Karpas-422 (cell line): Measurements from ENCODE around the gene EDA. TPM values are rescaled to one million over a fixed set of nuclear protein-coding genes. Genes with fewer than 3 reads are reported as not detected.

Source experiments
- DNase-seq: peaks from one replicate; pipeline ENCODE4 v3.0.0-alpha.2; 2015
- H2AFZ ChIP-seq: fragments of 200-600 bp; sonication (generic); 2 replicates; pipeline ENCODE4 v1.6.1; 2014; ENCODE audit warnings: antibody characterized with exemption, low read length, mixed read lengths
- H3K27ac ChIP-seq: fragments of 200-600 bp; sonication (generic); 2 replicates; pipeline ENCODE4 v1.5.1; 2014; ENCODE audit warnings: mild to moderate bottlenecking, low read length, moderate library complexity
- H3K27me3 ChIP-seq: fragments of 200-600 bp; sonication (generic); 2 replicates; pipeline ENCODE4 v1.6.1; 2014; ENCODE audit warnings: low read length, mixed read lengths
- H3K36me3 ChIP-seq: fragments of 200-600 bp; sonication (generic); 2 replicates; pipeline ENCODE4 v1.6.1; 2014; ENCODE audit warnings: low read length, mixed read lengths; ENCODE audit not compliant: insufficient read depth
- H3K4me1 ChIP-seq: fragments of 200-600 bp; sonication (generic); 2 replicates; pipeline ENCODE4 v1.6.1; 2014; ENCODE audit warnings: mild to moderate bottlenecking, low read length, mixed read lengths
- H3K4me2 ChIP-seq: fragments of 200-600 bp; sonication (generic); 2 replicates; pipeline ENCODE4 v1.6.1; 2014; ENCODE audit warnings: low read length, low read depth, mild to moderate bottlenecking; ENCODE audit not compliant: poor library complexity, severe bottlenecking
- H3K4me3 ChIP-seq: fragments of 200-600 bp; sonication (generic); 2 replicates; pipeline ENCODE4 v1.5.1; 2014; ENCODE audit warnings: mild to moderate bottlenecking, antibody characterized with exemption, low read length, mixed read lengths
- H3K79me2 ChIP-seq: fragments of 200-600 bp; sonication (generic); 2 replicates; pipeline ENCODE4 v1.6.1; 2014; ENCODE audit warnings: mild to moderate bottlenecking, low read length, mixed read lengths
- H3K9ac ChIP-seq: fragments of 200-600 bp; sonication (generic); 2 replicates; pipeline ENCODE4 v1.6.0; 2014; ENCODE audit warnings: low read length
- H3K9me2 ChIP-seq: fragments of 200-600 bp; sonication (generic), shearing (Covaris generic); replicated peaks from 2 replicates; pipeline ENCODE4 v1.6.0; 2014; ENCODE audit warnings: mild to moderate bottlenecking, low read length, moderate library complexity; ENCODE audit not compliant: insufficient read depth
- H3K9me3 ChIP-seq: fragments of 300-700, 200-600 bp; sonication (generic); 2 replicates; pipeline ENCODE4 v1.6.1; 2014; ENCODE audit warnings: low read length, mixed read lengths
- H4K20me1 ChIP-seq: fragments of 200-600 bp; sonication (generic); 2 replicates; pipeline ENCODE4 v1.6.1; 2014; ENCODE audit warnings: mild to moderate bottlenecking, antibody characterized with exemption, low read length, low read depth; ENCODE audit not compliant: insufficient read depth
- total RNA-seq: library from RNA; depleted of rRNA; stranded (reverse); fragments of >200 nt; shearing (Covaris generic); gene quantifications from 2 replicates; pipeline ENCODE4 v1.2.3, GENCODE V29; 2014; ENCODE audit warnings: low replicate concordance

The EDA gene
- total RNA-seq, 1 experiment from 2014 or later = not detected

DNA sequence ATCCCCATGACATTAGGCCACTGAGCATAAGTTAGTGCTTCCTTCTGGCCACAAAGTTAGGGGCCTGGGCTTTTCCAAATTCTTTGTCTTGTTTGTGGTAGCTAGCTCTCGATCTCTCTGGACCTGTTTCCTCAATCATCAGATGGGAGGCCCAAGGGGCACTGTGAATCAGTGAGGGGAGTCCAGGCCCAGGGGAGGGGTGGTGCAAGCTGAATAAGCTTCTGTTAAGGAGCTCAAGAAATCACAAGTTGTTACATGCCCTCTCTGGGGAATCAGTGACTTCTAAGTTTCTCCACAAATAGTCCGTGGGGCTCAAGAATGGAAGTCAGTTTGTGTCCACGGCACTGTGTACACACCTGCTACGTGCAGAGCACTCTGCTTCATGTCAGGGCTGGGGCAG, 418.7 kb downstream of the EDA start:
- no peaks in the 10 kb centered on the region for H3K9me2 ChIP-seq
- no peak overlapping the region for H3K27ac ChIP-seq
- H3K79me2 ChIP-seq = no peaks in the 10 kb centered on the region
- no peak overlapping the region for H3K4me3 ChIP-seq
- H3K36me3 ChIP-seq = no peaks in the 10 kb centered on the region
- H3K9me3 ChIP-seq = no peaks in the 10 kb centered on the region
- no peak overlapping the region for H3K9ac ChIP-seq
- no peak overlapping the region for H3K4me2 ChIP-seq
- H4K20me1 ChIP-seq = no peaks in the 10 kb centered on the region
- no peak overlapping the region for H2AFZ ChIP-seq
- no peaks in the 10 kb centered on the region for H3K4me1 ChIP-seq
- H3K27me3 ChIP-seq = no peaks in the 10 kb centered on the region
- no peak for DNase-seq

DNA sequence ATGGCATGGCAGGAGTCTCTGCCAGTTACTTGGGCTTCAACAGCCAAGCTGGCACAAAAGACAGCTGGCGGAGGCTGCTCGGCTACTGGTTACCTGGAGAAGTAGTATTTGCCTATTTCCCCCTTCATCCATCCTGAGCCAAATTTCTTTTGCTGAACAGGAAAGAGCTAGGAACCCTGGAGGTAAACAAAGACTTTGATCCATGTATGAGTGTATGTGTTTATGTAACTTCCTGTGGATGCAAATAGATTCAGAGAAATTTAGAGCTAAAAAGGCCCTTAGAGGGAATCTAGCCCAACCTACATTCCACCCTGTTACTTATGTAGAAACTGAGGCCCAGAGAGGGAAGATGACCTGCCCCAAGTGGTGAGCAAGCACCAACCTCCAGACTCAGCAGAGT, 422.6 kb downstream of the EDA start:
- DNase-seq = no peak
- Histone ChIP-seq H3K9me3 (no peaks in the 10 kb centered on the region), H3K27ac (no peak overlapping the region), H3K4me2 (no peak overlapping the region), H3K79me2 (no peaks in the 10 kb centered on the region), H3K9me2 (no peaks in the 10 kb centered on the region), H3K4me3 (no peak overlapping the region), H3K27me3 (no peaks in the 10 kb centered on the region), H3K4me1 (no peaks in the 10 kb centered on the region), H2AFZ (no peak overlapping the region), H3K36me3 (no peaks in the 10 kb centered on the region), H4K20me1 (no peaks in the 10 kb centered on the region), H3K9ac (no peak overlapping the region)

DNA sequence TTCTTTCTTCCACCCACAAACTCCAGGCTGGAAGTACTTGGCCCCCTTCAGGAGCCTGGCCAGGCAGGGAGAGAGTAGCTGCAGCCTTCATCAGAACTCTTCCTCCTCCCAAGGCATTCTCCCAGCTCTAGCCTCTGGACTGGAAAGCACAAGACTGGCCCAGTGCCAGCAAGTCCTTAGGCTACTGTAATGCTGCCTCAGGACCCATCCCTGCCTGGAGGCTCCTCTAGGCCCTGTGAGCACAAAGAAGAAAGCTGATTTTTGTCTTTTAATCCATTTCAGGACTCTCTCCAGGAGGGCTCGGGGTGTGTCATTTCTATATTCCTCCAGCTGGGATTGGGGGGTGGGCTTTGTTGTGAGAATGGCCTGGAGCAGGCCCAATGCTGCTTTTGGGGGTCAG, 423.0 kb downstream of the EDA start:
- Histone ChIP-seq H3K4me3 (no peak overlapping the region), H3K9me2 (no peaks in the 10 kb centered on the region), H3K27ac (no peak overlapping the region), H3K9me3 (no peaks in the 10 kb centered on the region), H3K9ac (no peak overlapping the region), H2AFZ (no peak overlapping the region), H3K79me2 (no peaks in the 10 kb centered on the region), H3K36me3 (no peaks in the 10 kb centered on the region), H3K27me3 (no peaks in the 10 kb centered on the region), H3K4me2 (no peak overlapping the region), H3K4me1 (no peaks in the 10 kb centered on the region), H4K20me1 (no peaks in the 10 kb centered on the region)
- no peak for DNase-seq

DNA sequence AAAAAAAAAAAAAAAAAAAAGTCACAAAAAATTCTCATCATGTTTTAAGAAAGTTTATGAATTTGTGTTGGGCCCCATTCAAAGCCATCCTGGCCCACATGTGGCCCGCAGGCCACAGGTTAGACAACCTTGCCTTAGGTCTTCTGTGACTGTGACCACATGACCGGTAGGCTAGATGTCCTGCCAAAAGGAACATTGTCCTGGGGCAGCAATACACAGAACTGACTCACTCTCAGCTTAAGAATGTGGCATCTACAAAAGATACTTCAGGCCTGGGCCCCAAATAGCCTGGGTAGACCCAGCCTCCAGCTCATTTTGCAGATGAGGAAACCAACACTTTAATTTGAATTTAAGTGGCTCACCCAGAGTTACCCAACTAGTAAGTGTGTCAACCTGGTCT, 423.8 kb downstream of the EDA start:
- Histone ChIP-seq H2AFZ (no peak overlapping the region), H4K20me1 (no peaks in the 10 kb centered on the region), H3K9me2 (no peaks in the 10 kb centered on the region), H3K4me3 (no peak overlapping the region), H3K27ac (no peak overlapping the region), H3K79me2 (no peaks in the 10 kb centered on the region), H3K4me2 (no peak overlapping the region), H3K4me1 (no peaks in the 10 kb centered on the region), H3K36me3 (no peaks in the 10 kb centered on the region), H3K9ac (no peak overlapping the region), H3K9me3 (no peaks in the 10 kb centered on the region), H3K27me3 (no peaks in the 10 kb centered on the region)
- DNase-seq = no peak

DNA sequence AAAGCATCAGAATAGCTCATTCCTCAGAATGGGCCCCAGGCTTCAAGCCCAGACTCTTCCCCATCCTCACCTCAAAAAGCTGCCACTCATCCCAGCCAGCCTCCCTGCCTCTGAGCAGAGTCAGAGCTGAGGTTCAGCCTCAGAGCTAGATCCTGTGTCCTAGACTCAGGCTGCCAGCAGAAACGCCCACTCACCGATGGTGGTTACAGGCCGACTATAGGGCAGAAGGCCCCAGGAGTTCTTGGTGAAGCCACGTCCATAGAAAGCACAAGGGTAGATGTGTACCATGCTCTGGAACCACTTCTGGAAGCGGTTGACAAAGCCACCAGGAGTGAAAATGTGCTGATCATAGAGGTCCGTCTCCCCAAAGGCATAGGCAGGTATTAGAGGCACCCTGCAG, 426.1 kb downstream of the EDA start:
- no peaks in the 10 kb centered on the region for H3K4me1 ChIP-seq
- no peaks in the 10 kb centered on the region for H3K27me3 ChIP-seq
- H3K4me3 ChIP-seq = no peak overlapping the region
- no peak overlapping the region for H2AFZ ChIP-seq
- no peaks in the 10 kb centered on the region for H4K20me1 ChIP-seq
- H3K9me3 ChIP-seq = no peaks in the 10 kb centered on the region
- H3K27ac ChIP-seq = no peak overlapping the region
- no peak overlapping the region for H3K4me2 ChIP-seq
- H3K9ac ChIP-seq = no peak overlapping the region
- no peaks in the 10 kb centered on the region for H3K79me2 ChIP-seq
- no peaks in the 10 kb centered on the region for H3K36me3 ChIP-seq
- no peak for DNase-seq
- H3K9me2 ChIP-seq = no peaks in the 10 kb centered on the region

DNA sequence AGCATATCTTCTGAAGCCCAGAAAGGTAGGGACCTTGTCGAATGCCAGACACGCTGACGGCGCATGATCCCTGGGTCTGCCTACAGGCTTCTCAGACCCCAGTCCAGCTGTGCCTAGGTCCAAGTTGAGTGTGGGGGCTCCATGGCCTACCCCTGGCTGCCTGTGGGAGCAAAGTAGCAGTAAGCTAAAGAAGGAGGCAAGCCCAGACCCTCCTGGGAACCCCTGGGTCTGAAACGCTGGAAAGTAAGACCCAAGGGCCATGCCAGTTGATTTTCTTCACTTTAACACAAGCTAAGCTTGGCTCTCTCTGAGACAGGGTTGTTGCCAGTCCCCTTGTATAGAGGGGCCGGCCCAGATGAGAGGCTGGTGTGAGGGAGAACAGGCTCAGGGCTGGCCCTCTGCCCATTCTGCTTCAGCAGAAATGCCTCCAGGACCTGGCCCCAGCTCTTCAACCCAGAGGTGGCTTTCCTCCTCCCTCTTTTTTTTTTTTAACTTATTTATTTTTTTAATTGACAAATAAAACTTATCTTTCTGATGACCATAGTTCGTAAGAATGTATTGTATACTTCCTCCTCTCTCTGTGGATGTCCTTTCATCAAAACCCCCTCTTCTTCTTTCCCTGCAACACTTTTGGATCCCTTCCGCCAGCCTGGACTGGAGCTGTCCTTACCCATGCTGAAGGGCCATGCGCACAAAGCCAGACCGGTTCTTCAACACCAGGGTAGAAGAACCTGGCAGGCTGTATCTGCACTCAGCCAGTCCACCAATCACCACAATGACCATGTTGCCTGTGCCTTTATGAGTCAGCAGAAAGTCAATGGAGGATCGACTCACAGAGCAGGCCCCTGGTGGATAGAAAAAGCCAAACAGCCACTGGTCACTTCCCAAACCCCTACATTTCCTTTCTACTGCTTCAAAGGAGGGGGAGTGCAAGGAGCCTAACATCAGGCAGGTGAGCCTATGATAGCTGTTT, 426.8 kb downstream of the EDA start:
- H3K9me2 ChIP-seq = no peaks in the 10 kb centered on the region
- H3K36me3 ChIP-seq = no peaks in the 10 kb centered on the region
- no peaks in the 10 kb centered on the region for H3K27me3 ChIP-seq
- no peaks in the 10 kb centered on the region for H3K4me1 ChIP-seq
- no peaks in the 10 kb centered on the region for H4K20me1 ChIP-seq
- no peak overlapping the region for H3K27ac ChIP-seq
- H3K9ac ChIP-seq = no peak overlapping the region
- DNase-seq = no peak
- H3K4me3 ChIP-seq = no peak overlapping the region
- H3K79me2 ChIP-seq = no peaks in the 10 kb centered on the region
- H3K4me2 ChIP-seq = no peak overlapping the region
- H3K9me3 ChIP-seq = no peaks in the 10 kb centered on the region
- H2AFZ ChIP-seq = no peak overlapping the region

DNA sequence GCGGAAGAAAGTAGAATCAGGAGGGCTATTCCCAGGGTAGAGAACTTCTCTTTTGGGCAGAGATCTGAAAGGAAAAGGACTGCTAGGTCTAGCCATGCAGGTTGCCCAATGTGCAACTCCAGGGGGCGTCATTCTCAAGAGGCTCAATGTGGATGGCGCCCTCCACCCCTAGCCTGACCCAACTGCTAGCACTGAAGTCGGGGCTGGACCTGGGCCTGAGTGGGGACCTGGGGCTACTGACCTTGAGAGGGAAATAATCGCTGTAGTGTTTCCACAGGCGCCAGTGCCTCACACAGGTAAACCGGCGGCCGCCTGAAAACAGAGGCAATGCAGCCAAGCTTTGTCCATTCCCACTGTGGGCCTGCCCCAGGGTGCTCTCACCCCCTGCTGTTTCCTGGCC, 427.8 kb downstream of the EDA start:
- Histone ChIP-seq H3K9me3 (no peaks in the 10 kb centered on the region), H3K9ac (no peak overlapping the region), H3K4me2 (no peak overlapping the region), H2AFZ (no peak overlapping the region), H3K27ac (no peak overlapping the region), H3K79me2 (no peaks in the 10 kb centered on the region), H3K9me2 (no peaks in the 10 kb centered on the region), H3K36me3 (no peaks in the 10 kb centered on the region), H4K20me1 (no peaks in the 10 kb centered on the region), H3K27me3 (no peaks in the 10 kb centered on the region), H3K4me1 (no peaks in the 10 kb centered on the region), H3K4me3 (no peak overlapping the region)
- no peak for DNase-seq

DNA sequence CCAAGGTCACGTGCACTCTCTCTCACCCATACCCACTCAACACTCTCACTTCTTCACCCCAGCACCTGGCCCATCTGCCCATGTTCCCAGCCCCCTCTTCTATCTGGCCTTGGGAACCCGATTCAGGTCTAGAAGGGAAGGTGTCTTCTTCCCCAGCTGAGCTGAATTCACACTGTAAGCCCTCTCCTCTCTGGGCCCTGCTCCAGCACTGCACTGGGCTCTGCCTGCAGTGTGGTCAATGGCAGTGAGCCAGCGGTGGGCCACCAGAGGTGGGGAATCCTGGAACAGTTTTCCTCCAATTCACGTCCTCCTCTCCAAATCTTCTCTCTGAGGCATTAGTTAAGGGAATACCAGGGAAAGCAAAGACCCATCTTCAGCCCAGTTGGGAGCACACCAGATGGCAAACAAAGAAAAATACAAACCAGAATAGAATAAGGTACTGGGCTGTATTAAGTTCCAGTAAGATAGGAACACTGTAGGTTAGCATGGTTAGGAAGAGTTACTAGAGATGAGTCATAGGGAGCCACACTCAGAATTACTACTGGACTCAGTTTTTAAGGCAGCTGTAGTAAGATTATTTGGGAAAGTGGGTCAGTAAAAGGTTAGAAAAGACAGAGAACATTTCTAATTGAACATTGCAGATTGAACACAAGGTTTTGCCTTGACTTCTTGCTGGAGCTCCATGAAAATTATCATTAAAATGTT, 428.8 kb downstream of the EDA start:
- H4K20me1 ChIP-seq = no peaks in the 10 kb centered on the region
- no peak overlapping the region for H3K4me2 ChIP-seq
- H3K4me1 ChIP-seq = no peaks in the 10 kb centered on the region
- no peaks in the 10 kb centered on the region for H3K9me3 ChIP-seq
- no peaks in the 10 kb centered on the region for H3K27me3 ChIP-seq
- H2AFZ ChIP-seq = no peak overlapping the region
- no peak for DNase-seq
- no peaks in the 10 kb centered on the region for H3K36me3 ChIP-seq
- H3K79me2 ChIP-seq = no peaks in the 10 kb centered on the region
- no peak overlapping the region for H3K27ac ChIP-seq
- no peak overlapping the region for H3K9ac ChIP-seq
- H3K4me3 ChIP-seq = no peak overlapping the region
- H3K9me2 ChIP-seq = no peaks in the 10 kb centered on the region
